ENCODE results near the gene KIF3A. TPM values are rescaled to one million over a fixed set of nuclear protein-coding genes. Genes with fewer than 3 reads are reported as not detected.

KIF3A gene
- total RNA-seq, 1 donor from 2014 or later: 76.7 TPM

Other genes starting within 250 kb of the KIF3A start
- gene IRF1, start 246.8 kb downstream of the KIF3A start, total RNA-seq: 2.0 TPM
- not detected for gene IL5, start 194.0 kb downstream of the KIF3A start, total RNA-seq
- 39.3 TPM for gene RAD50, start 180.6 kb downstream of the KIF3A start, total RNA-seq
- gene IL13, start 79.4 kb downstream of the KIF3A start, total RNA-seq: not detected
- not detected for gene IL4, start 63.6 kb downstream of the KIF3A start, total RNA-seq
- gene CCNI2, start 9.9 kb upstream of the KIF3A start, total RNA-seq: 0.16 TPM
- 29.5 TPM for gene SEPTIN8, start 39.7 kb upstream of the KIF3A start, total RNA-seq
- gene SOWAHA, start 75.8 kb upstream of the KIF3A start, total RNA-seq: 5.1 TPM
- gene SHROOM1, start 93.1 kb upstream of the KIF3A start, total RNA-seq: 0.47 TPM
- 1.9 TPM for gene GDF9, start 128.9 kb upstream of the KIF3A start, total RNA-seq
- gene UQCRQ, start 129.1 kb upstream of the KIF3A start, total RNA-seq: 81.1 TPM
- gene LEAP2, start 136.1 kb upstream of the KIF3A start, total RNA-seq: 2.0 TPM
- 76.6 TPM for gene AFF4, start 226.1 kb upstream of the KIF3A start, total RNA-seq